C4-2B (cell line): ENCODE data around the gene FER1L5.

Experiments
- H3K27ac ChIP-seq: fragments of 450-650 bp; 2 replicates; pipeline ENCODE4 v1.5.1; 2017
- CTCF ChIP-seq: fragments of 450-650 bp; conservative IDR thresholded peaks from 2 replicates; pipeline ENCODE4 v1.5.1; 2017; ENCODE audit warnings: mild to moderate bottlenecking
- ZFX ChIP-seq: fragments of 450-650 bp; IDR thresholded peaks from 2 replicates; pipeline ENCODE4 v1.6.1; 2017

FER1L5 gene

DNA sequence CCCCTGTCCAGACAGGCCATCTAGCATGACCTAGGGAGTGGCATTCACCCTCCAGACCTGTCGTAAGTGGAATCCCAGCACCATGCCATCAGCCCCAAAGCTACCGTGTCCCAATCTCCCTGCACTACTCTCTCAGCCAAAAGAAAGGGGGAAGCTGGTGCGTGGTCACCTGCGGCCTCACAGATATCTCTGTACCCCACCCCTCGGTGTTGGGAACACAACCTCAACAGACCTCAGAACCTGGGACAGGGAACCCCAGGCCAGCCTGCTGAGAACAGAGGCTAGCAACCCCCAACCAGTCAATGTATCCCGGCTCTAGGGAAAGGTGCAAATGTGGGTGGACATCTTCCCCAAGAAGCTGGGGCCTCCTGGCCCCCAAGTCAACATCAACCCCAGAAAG is 59.1 kb downstream of the FER1L5 start:
- TF ChIP-seq ZFX: no peak
- TF ChIP-seq CTCF: no peak
- no peak overlapping the region for H3K27ac ChIP-seq

DNA sequence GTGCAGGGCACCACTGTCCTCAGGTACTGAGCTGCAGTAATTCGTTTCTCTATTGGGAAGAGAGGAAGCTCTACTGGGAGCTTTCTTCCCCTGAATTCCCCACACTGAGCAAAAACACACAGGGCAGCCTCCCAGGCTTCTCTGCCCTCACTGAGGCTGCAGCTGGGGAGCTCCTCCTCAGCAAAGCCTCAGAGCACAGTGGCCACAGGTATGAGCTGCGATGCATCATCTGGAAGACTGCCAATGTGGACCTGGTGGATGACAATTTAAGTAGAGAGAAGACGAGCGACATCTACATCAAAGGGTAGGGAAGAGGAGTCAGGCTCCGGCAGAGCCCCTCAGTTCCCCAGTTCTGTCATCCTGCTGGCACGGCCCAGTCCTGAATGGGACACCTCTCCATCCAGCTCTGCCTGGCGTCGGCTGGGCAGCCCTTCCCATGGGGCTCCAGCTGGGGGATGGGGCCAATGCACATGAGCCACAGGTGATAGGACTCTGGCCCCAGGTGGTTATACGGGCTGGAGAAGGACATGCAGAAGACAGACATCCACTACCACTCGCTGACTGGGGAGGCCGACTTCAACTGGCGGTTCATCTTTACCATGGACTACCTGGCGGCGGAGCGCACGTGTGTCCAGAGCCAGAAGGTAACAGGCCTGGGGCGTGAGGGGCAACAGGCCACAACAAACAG is 59.7 kb downstream of the FER1L5 start:
- H3K27ac ChIP-seq: no peak overlapping the region
- TF ChIP-seq CTCF: no peak
- no peak for TF ChIP-seq ZFX

GRCh38 chr2:96703021-96703751 is 60.6 kb downstream of the FER1L5 start:
- H3K27ac ChIP-seq: no peak overlapping the region
- TF ChIP-seq ZFX (no peak), CTCF (no peak)

DNA sequence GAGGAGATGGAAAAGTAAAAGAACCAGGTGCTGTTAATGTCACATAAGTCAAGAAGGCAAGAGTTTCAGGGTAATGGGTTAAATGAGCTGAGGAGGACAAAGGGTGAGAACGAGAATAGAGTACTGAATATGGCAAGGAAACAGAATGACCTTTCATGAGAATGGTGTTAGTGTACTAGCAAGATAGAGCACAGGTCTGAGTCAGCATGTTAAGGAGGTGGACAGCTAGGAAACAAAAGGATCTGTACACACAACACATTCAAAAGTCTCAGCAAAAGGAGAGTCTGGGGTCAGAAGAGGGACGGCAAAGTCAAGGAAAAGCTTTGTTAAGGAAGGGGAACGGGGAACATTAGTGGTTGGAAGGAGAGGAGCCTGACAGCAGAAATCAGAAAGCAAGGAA is 68.4 kb downstream of the FER1L5 start:
- TF ChIP-seq ZFX (no peak), CTCF (no peak)
- H3K27ac ChIP-seq: no peak overlapping the region

GRCh38 chr2:96715658-96716057 is 73.1 kb downstream of the FER1L5 start:
- no peak overlapping the region for H3K27ac ChIP-seq
- no peak for TF ChIP-seq CTCF
- no peak for TF ChIP-seq ZFX

DNA sequence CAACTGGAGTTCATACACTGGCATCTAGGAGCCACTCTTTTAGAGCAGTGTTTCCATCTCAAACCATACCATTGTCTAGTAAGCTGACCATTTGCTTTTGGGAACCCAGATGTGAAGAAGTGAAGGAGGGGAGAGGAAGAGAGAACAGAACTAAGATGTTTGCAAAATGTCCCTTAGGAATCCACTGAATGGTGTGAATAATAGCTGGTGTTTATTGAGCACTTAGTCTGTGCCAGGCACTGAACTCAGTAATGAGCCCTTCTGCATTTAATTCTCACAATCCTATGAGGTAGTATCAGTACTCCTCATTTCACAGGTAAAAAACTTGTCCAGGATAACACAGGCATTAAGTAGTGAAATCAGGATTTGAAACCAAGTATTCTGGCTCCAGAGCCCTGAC is 73.8 kb downstream of the FER1L5 start:
- TF ChIP-seq ZFX (no peak), CTCF (no peak)
- no peak overlapping the region for H3K27ac ChIP-seq

DNA sequence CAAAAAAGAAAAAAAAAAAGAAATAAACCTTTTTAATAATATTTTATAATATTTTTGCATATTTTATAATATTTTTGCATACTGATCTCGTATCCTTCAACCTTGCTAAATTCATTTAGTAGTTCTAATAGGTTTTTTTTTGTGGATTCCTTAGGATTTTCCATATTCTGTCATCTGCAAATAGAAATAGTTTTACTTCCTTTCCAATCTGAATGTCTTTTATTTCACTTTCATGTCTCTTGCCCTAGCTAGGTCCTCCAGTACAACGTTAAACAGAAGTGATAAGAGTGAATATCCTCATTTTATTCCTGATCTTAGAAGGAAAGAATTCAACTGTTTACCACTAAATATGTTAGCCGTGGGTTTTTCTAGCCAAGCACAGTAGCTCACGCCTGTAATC is 83.6 kb downstream of the FER1L5 start:
- H3K27ac ChIP-seq: no peak overlapping the region
- TF ChIP-seq CTCF (no peak), ZFX (no peak)
